Ishikawa (cell line): ENCODE results near the gene LRRC74B.

Source experiments
- CEBPB ChIP-seq: IDR thresholded peaks from 2 replicates; pipeline ENCODE4 v1.6.1; 2012
- CREB1 ChIP-seq: IDR thresholded peaks from 2 replicates; pipeline ENCODE4 v1.6.1; 2012; ENCODE audit warnings: low read depth
- EGR1 ChIP-seq: IDR thresholded peaks from 2 replicates; pipeline ENCODE4 v1.6.1; 2012
- EP300 ChIP-seq: IDR thresholded peaks from 2 replicates; pipeline ENCODE4 v1.6.1; 2012; ENCODE audit warnings: borderline replicate concordance
- FOXM1 ChIP-seq: IDR thresholded peaks from 2 replicates; pipeline ENCODE4 v1.6.1; 2012; ENCODE audit warnings: low read depth, borderline replicate concordance
- NFIC ChIP-seq: IDR thresholded peaks from 2 replicates; pipeline ENCODE4 v1.6.1; 2012
- RAD21 ChIP-seq: IDR thresholded peaks from 2 replicates; pipeline ENCODE4 v1.6.1; 2012; ENCODE audit warnings: low read depth
- TAF1 ChIP-seq: IDR thresholded peaks from 2 replicates; pipeline ENCODE4 v1.6.1; 2012; ENCODE audit warnings: low read depth, mild to moderate bottlenecking
- TCF12 ChIP-seq: IDR thresholded peaks from 2 replicates; pipeline ENCODE4 v1.6.1; 2012; ENCODE audit warnings: low read depth
- TEAD4 ChIP-seq: IDR thresholded peaks from 2 replicates; pipeline ENCODE4 v1.6.1; 2012
- YY1 ChIP-seq: IDR thresholded peaks from 2 replicates; pipeline ENCODE4 v1.6.1; 2012; ENCODE audit warnings: low read depth
- ZBTB7A ChIP-seq: IDR thresholded peaks from 2 replicates; pipeline ENCODE4 v1.6.1; 2012; ENCODE audit warnings: low read depth
- TF ChIP-seq, protein P1 (sequence below): IDR thresholded peaks from 2 replicates; pipeline ENCODE4 v1.6.1; 2012
- TF ChIP-seq, protein P2 (sequence below): IDR thresholded peaks from 2 replicates; pipeline ENCODE4 v1.6.1; 2012
- TF ChIP-seq, protein P3 (sequence below): IDR thresholded peaks from 2 replicates; pipeline ENCODE4 v1.6.1; 2012; ENCODE audit warnings: low read depth, mild to moderate bottlenecking

LRRC74B gene

DNA sequence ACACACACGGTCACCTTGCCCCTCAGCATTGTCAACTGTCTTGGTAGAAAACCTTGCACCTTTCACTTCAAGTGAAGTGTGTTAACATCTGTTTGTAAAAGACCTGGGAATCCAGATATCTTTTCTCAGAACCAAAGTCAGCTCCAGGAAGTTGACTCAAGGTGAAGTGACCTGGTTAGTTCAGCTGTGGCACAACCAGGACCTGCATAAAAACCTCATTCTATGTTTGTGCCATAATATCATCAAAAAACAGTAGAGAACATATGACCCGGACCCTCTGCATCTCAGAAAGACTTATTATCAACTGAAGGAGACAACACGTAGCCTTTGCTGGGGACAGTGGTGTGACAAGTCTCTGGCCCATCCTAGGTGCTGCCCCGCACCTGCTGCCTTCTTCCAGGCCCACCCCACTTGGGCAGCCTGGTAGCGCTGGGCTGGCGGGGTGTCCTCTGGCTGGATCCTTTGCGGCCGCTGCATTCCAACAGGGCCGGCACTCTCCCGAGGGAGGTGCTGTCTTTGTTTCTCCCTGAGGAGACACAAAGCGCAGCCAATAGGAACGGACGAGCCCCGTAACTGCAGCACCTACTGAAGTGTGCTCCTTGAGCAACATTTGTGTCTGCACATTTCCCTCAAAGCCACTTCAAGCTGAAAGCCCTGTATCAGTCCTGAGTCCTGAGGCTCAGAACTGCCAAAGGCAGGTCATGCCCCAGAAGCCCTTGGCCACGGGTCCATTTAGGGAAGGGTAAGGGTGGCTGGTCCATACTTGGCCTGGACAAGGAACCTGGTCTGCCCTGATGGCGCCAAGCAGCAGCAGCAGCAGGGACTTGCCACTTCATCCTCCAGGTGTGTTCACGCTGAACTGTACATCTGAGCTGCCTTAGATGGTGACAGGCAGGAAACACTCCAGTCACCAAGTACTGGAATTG is 25.2 kb downstream of the LRRC74B start:
- no peak for TF ChIP-seq CREB1
- TF ChIP-seq, protein P1, sequence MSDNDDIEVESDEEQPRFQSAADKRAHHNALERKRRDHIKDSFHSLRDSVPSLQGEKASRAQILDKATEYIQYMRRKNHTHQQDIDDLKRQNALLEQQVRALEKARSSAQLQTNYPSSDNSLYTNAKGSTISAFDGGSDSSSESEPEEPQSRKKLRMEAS: no peak
- no peak for TF ChIP-seq ZBTB7A
- TF ChIP-seq CEBPB: no peak
- no peak for TF ChIP-seq TAF1
- TF ChIP-seq, protein P2, sequence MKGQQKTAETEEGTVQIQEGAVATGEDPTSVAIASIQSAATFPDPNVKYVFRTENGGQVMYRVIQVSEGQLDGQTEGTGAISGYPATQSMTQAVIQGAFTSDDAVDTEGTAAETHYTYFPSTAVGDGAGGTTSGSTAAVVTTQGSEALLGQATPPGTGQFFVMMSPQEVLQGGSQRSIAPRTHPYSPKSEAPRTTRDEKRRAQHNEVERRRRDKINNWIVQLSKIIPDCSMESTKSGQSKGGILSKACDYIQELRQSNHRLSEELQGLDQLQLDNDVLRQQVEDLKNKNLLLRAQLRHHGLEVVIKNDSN: no peak
- no peak for TF ChIP-seq EP300
- no peak for TF ChIP-seq EGR1
- no peak for TF ChIP-seq RAD21
- TF ChIP-seq TEAD4: no peak
- no peak for TF ChIP-seq FOXM1
- TF ChIP-seq TCF12: no peak
- no peak for TF ChIP-seq YY1
- TF ChIP-seq NFIC: no peak
- TF ChIP-seq, protein P3, sequence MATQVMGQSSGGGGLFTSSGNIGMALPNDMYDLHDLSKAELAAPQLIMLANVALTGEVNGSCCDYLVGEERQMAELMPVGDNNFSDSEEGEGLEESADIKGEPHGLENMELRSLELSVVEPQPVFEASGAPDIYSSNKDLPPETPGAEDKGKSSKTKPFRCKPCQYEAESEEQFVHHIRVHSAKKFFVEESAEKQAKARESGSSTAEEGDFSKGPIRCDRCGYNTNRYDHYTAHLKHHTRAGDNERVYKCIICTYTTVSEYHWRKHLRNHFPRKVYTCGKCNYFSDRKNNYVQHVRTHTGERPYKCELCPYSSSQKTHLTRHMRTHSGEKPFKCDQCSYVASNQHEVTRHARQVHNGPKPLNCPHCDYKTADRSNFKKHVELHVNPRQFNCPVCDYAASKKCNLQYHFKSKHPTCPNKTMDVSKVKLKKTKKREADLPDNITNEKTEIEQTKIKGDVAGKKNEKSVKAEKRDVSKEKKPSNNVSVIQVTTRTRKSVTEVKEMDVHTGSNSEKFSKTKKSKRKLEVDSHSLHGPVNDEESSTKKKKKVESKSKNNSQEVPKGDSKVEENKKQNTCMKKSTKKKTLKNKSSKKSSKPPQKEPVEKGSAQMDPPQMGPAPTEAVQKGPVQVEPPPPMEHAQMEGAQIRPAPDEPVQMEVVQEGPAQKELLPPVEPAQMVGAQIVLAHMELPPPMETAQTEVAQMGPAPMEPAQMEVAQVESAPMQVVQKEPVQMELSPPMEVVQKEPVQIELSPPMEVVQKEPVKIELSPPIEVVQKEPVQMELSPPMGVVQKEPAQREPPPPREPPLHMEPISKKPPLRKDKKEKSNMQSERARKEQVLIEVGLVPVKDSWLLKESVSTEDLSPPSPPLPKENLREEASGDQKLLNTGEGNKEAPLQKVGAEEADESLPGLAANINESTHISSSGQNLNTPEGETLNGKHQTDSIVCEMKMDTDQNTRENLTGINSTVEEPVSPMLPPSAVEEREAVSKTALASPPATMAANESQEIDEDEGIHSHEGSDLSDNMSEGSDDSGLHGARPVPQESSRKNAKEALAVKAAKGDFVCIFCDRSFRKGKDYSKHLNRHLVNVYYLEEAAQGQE: no peak

DNA sequence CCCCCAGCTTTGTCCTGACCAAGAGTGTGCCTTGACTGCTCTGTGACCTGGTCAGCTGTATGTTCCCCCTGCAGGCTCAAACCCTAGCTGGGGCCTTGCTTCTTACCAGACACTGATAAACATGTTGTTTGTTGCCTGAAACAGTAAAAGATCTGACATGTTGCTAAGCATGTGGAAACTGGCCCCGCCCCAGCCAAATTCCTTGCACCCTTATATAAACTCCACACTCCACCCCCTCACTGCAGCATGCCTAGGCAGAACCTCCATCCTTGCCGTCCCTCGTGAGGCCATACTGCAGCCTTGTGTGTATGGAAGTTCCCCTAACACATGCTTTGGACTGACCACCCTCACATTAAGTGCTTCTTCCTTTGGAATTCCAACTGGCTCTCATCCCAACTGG is 27.3 kb downstream of the LRRC74B start:
- no peak for TF ChIP-seq NFIC
- TF ChIP-seq, protein P1: no peak
- TF ChIP-seq CREB1: no peak
- TF ChIP-seq, protein P3: no peak
- TF ChIP-seq ZBTB7A: no peak
- TF ChIP-seq EP300: no peak
- TF ChIP-seq TCF12: no peak
- TF ChIP-seq, protein P2: no peak

DNA sequence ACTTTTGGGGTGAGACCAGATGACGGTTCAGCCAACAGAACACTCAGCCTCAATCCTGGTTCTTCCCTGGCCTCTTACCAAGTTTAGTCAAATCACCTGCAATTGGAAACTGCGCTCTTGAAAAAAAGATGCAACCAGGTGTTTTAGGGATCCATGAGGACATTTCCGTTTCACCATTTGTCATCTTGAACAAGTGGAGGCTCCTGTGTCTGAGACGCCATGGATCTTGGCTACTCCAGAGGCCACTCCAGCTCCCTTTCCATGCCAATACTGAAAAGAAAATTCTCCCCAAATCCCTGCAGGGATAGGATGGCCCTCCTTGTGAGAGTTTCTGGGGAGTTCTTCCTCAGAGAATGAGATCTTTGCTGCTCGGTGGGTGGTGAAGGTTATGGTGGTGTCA is 27.7 kb downstream of the LRRC74B start:
- TF ChIP-seq RAD21: no peak
- TF ChIP-seq, protein P2: no peak
- TF ChIP-seq TCF12: no peak
- no peak for TF ChIP-seq TAF1
- no peak for TF ChIP-seq ZBTB7A
- TF ChIP-seq, protein P1: no peak
- TF ChIP-seq NFIC: no peak
- no peak for TF ChIP-seq CREB1
- TF ChIP-seq EGR1: no peak
- no peak for TF ChIP-seq TEAD4
- TF ChIP-seq, protein P3: no peak
- no peak for TF ChIP-seq FOXM1
- TF ChIP-seq EP300: no peak
- no peak for TF ChIP-seq CEBPB
- TF ChIP-seq YY1: no peak
